ENCODE measurements around the gene FBXW4. TPM values are rescaled to one million over a fixed set of nuclear protein-coding genes. Genes with fewer than 3 reads are reported as not detected.

Gene FBXW4
- total and polyA plus RNA-seq, 9 of the 15 experiments (the other 6 are each of a cell fraction or from before 2014, with no cell fraction given), result 1.0 to 10.6 (median 5.4) TPM

- TF ChIP-seq, protein P1, sequence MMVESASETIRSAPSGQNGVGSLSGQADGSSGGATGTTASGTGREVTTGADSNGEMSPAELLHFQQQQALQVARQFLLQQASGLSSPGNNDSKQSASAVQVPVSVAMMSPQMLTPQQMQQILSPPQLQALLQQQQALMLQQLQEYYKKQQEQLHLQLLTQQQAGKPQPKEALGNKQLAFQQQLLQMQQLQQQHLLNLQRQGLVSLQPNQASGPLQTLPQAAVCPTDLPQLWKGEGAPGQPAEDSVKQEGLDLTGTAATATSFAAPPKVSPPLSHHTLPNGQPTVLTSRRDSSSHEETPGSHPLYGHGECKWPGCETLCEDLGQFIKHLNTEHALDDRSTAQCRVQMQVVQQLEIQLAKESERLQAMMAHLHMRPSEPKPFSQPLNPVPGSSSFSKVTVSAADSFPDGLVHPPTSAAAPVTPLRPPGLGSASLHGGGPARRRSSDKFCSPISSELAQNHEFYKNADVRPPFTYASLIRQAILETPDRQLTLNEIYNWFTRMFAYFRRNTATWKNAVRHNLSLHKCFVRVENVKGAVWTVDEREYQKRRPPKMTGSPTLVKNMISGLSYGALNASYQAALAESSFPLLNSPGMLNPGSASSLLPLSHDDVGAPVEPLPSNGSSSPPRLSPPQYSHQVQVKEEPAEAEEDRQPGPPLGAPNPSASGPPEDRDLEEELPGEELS (CRISPR knock-in tag; IDR thresholded peaks at IDR 0.05; ENCODE audit: borderline replicate concordance), result no peak
- TF ChIP-seq NR1H2 (CRISPR knock-in tag; IDR thresholded peaks at IDR 0.05) (no peak), HDAC1 (IDR thresholded peaks at IDR 0.05) (0 out of 4 replicates have a peak, but pooled peaks of 1 of the 2 experiments have one; percentile 9), RNF2 (IDR thresholded peaks at IDR 0.05) (0 out of 2 replicates have a peak, but pooled peaks have one; percentile 15), RB1 (IDR thresholded peaks at IDR 0.05; ENCODE audit: low read depth) (0 out of 2 replicates have a peak, but pooled peaks have one; percentile 47), RFX5 (IDR thresholded peaks at IDR 0.05; ENCODE audit: low read depth, low read length) (no peak), CTBP1 (IDR thresholded peaks at IDR 0.05; ENCODE audit: borderline replicate concordance) (peak; percentile 31; the same call in 1 of the 2 replicates), ZNF263 (CRISPR knock-in tag; IDR thresholded peaks at IDR 0.05; ENCODE audit: borderline replicate concordance) (peak; percentile 15; the same call in 1 of the 2 replicates), NONO (IDR thresholded peaks at IDR 0.05; ENCODE audit: low read depth in 2 of 2, low read length in 1 of 2) (0 out of 4 replicates have a peak, but pooled peaks of 1 of the 2 experiments have one; percentile 47), THAP7 (CRISPR knock-in tag; IDR thresholded peaks at IDR 0.05) (no peak), RFX7 (CRISPR knock-in tag; IDR thresholded peaks at IDR 0.05) (no peak), ZBTB26 (CRISPR knock-in tag; IDR thresholded peaks at IDR 0.05) (peak; percentile 81; the same call in 1 of the 2 replicates), ADNP (tag; IDR thresholded peaks at IDR 0.05) (no peak), TAF15 (IDR thresholded peaks at IDR 0.05; ENCODE audit: low read depth, low read length) (no peak)
- TF ChIP-seq, protein P2, sequence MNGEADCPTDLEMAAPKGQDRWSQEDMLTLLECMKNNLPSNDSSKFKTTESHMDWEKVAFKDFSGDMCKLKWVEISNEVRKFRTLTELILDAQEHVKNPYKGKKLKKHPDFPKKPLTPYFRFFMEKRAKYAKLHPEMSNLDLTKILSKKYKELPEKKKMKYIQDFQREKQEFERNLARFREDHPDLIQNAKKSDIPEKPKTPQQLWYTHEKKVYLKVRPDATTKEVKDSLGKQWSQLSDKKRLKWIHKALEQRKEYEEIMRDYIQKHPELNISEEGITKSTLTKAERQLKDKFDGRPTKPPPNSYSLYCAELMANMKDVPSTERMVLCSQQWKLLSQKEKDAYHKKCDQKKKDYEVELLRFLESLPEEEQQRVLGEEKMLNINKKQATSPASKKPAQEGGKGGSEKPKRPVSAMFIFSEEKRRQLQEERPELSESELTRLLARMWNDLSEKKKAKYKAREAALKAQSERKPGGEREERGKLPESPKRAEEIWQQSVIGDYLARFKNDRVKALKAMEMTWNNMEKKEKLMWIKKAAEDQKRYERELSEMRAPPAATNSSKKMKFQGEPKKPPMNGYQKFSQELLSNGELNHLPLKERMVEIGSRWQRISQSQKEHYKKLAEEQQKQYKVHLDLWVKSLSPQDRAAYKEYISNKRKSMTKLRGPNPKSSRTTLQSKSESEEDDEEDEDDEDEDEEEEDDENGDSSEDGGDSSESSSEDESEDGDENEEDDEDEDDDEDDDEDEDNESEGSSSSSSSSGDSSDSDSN (IDR thresholded peaks at IDR 0.05; ENCODE audit: borderline replicate concordance in 1 of 2, low read depth in 2 of 2, low read length in 2 of 2), result peak in 1 of 2 experiments; percentile 83; a peak in 1 of 4 replicates
Observed at GRCh38 chr10:101694674-101695403, at the start of gene FBXW4 (continued).

All from K562 (cell line).